GM12878 (cell line): ENCODE measurements around the gene UBAP2. TPM values are rescaled to one million over a fixed set of nuclear protein-coding genes. Genes with fewer than 3 reads are reported as not detected.
"Not testable (repeated sequence)": the region's sequence is repeated elsewhere in the genome, so short reads cannot be mapped to it uniquely, and the experiment has no call there.

Source experiments
- ATAC-seq: fragments of 200-7000 bp; cut with Tn5 transposase; 3 replicates; pipeline ENCODE4 v1.9.1; 2020; ENCODE audit warnings: mild to moderate bottlenecking, moderate library complexity
- BruUV-seq: library from RNA; stranded (reverse); fragments of 400-500 nt; replicated peaks from 2 replicates; lab custom pipeline; 2021; lab: Mats Ljungman, UMichigan
- CTCF ChIA-PET: fragments of 300-600 bp; sonication (Branson Sonifier 250); formaldehyde crosslinking; extraction: SDS; loops from one replicate; lab custom pipeline; 2021; ENCODE audit warnings: inconsistent platforms; lab: Yijun Ruan, JAX
- POLR2A ChIA-PET: fragments of 350-600 bp; formaldehyde crosslinking; extraction: SDS; loops from one replicate; lab custom pipeline; 2021; ENCODE audit warnings: inconsistent platforms; lab: Charles Lee
- RAD21 ChIA-PET: fragments of 300-600 bp; sonication (Branson Sonifier 250); formaldehyde crosslinking; loops from one replicate; lab custom pipeline; 2023; ENCODE audit warnings: antibody characterized with exemption; ENCODE audit not compliant: unreplicated experiment; lab: Charles Lee
- SMC1A ChIA-PET: fragments of 300-600 bp; sonication (Branson Sonifier 250); formaldehyde crosslinking; loops from one replicate; lab custom pipeline; 2023; ENCODE audit not compliant: unreplicated experiment, uncharacterized antibody; lab: Charles Lee
- DNase-seq: peaks from one replicate; pipeline ENCODE4 v3.0.0-alpha.2; 2011; ENCODE audit warnings: low read depth, low spot score
- FAIRE-seq: peaks from 3 replicates; lab custom pipeline; 2011; peaks lifted over from hg19 to GRCh38; lab: Jason Lieb, UNC
- H2AFZ ChIP-seq: 2 replicates; pipeline ENCODE4 v1.6.0; 2011; ENCODE audit warnings: low read depth, low read length, control low read depth; ENCODE audit not compliant: control insufficient read depth
- H3K27ac ChIP-seq: 2 replicates; pipeline ENCODE4 v1.5.1; 2011; ENCODE audit warnings: control low read depth; ENCODE audit not compliant: control insufficient read depth, insufficient read depth
- H3K27me3 ChIP-seq, 2 experiments: replicated peaks in 1 of 2; 2 replicates each; pipeline versions ENCODE4 v1.6.0 to v1.6.1; 2011; ENCODE audit warnings: low read length in 1 of 2; ENCODE audit not compliant: control insufficient read depth in 2 of 2, insufficient read depth in 2 of 2
- H3K36me3 ChIP-seq, 2 experiments: 2 replicates each; pipeline ENCODE4 v1.5.1; 2011; ENCODE audit warnings: low read length in 1 of 2; ENCODE audit not compliant: control insufficient read depth in 2 of 2, insufficient read depth in 2 of 2
- H3K4me1 ChIP-seq: 2 replicates; pipeline ENCODE4 v1.6.1; 2011; ENCODE audit warnings: mild to moderate bottlenecking, low read length, moderate library complexity, mixed read lengths; ENCODE audit not compliant: control insufficient read depth, insufficient read depth
- H3K4me2 ChIP-seq: 2 replicates; pipeline ENCODE4 v1.6.0; 2011; ENCODE audit warnings: control low read depth; ENCODE audit not compliant: control insufficient read depth, insufficient read depth
- H3K4me3 ChIP-seq: fragments of 200-600 bp; sonication (generic); 2 replicates; pipeline ENCODE4 v1.5.1; 2016
- H3K79me2 ChIP-seq: 2 replicates; pipeline ENCODE4 v1.6.0; 2011; ENCODE audit warnings: low read length; ENCODE audit not compliant: control insufficient read depth, insufficient read depth
- H3K9ac ChIP-seq: 2 replicates; pipeline ENCODE4 v1.8.0; 2011; ENCODE audit warnings: low read length, control low read depth, mixed read lengths; ENCODE audit not compliant: control insufficient read depth, insufficient read depth
- H3K9me3 ChIP-seq: replicated peaks from 3 replicates; pipeline ENCODE4 v1.5.1; 2011; ENCODE audit warnings: mild to moderate bottlenecking, low read length; ENCODE audit not compliant: control insufficient read depth, insufficient read depth
- H4K20me1 ChIP-seq: 2 replicates; pipeline ENCODE4 v1.6.0; 2011; ENCODE audit not compliant: control insufficient read depth, insufficient read depth
- HDGF ChIP-seq: fragments of 450-650 bp; IDR thresholded peaks from 2 replicates; pipeline ENCODE4 v1.6.1; 2016; ENCODE audit warnings: antibody characterized with exemption
- NR2C2 ChIP-seq: IDR thresholded peaks from 2 replicates; pipeline ENCODE4 v1.6.1; 2011; ENCODE audit warnings: borderline replicate concordance, low read depth; ENCODE audit not compliant: control insufficient read depth, insufficient read length
- SIX5 ChIP-seq: IDR thresholded peaks from 2 replicates; pipeline ENCODE4 v1.6.1; 2011; ENCODE audit warnings: mild to moderate bottlenecking, low read depth, low read length, moderate library complexity; ENCODE audit not compliant: severe bottlenecking
- ZNF207 ChIP-seq: fragments of 450-650 bp; IDR thresholded peaks from 2 replicates; pipeline ENCODE4 v1.6.1; 2014; ENCODE audit warnings: antibody characterized with exemption, mild to moderate bottlenecking, borderline replicate concordance
- WGBS: methylation state at CpG from one replicate; pipeline ENCODE4 v1.1.6; 2016; ENCODE audit warnings: low lambda C conversion rate; ENCODE audit not compliant: insufficient replicate concordance, insufficient coverage; ENCODE audit errors: missing lambda C conversion rate; 5-methylcytosine and 5-hydroxymethylcytosine counted together
- in situ Hi-C: fragments of 300-500 bp; cut with MboI; formaldehyde crosslinking; loops from 9 replicates; pipeline ENCODE4 v1.14.3; 2018; ENCODE audit warnings: mixed read lengths
- intact Hi-C: fragments of 100-400 bp; cut with micrococcal nuclease; formaldehyde crosslinking; loops from one replicate; pipeline ENCODE4 v1.14.2; 2022; ENCODE audit not compliant: unreplicated experiment
- polyA plus RNA-seq, 11 experiments: library from polyadenylated mRNA; depleted of rRNA in 4 of 11; unstranded in 6 of 11; stranded (reverse) in 5 of 11; fragments of >200 nt; fragmentation: Nextera tagmentation in 4 of 11; fragmentation: Illumina TruSeq in 1 of 11; extraction: Ambion mirVana in 4 of 11; extraction: Trizol in 1 of 11; gene quantifications; 1 replicate in 1 of 11; 2 replicates in 10 of 11; pipeline versions ENCODE4 v1.2.1 to v1.2.3, GENCODE V29; 2011 to 2016; ENCODE audit warnings: inconsistent platforms in 2 of 11, missing spikeins in 2 of 11, low read depth in 1 of 11
- total RNA-seq, 4 experiments: library from RNA; depleted of rRNA in 3 of 4; stranded (reverse); fragments of >200 nt in 3 of 4; fragmentation: Illumina TruSeq in 1 of 4; extraction: Trizol in 1 of 4; gene quantifications; 2 replicates each; pipeline versions ENCODE4 v1.2.1 to v1.2.3, GENCODE V29; 2013 to 2021
- TF ChIP-seq, protein P1 (sequence below): fragments of 450-650 bp; IDR thresholded peaks from 2 replicates; pipeline ENCODE4 v1.6.1; 2017; ENCODE audit warnings: mild to moderate bottlenecking, moderate library complexity
- TF ChIP-seq, protein P2 (sequence below): fragments of 450-650 bp; IDR thresholded peaks from 2 replicates; pipeline ENCODE4 v1.6.1; 2017; ENCODE audit warnings: low read depth, mild to moderate bottlenecking, moderate library complexity

UBAP2 gene
- total and polyA plus RNA-seq, 10 of the 15 experiments (the other 5 are each of a cell fraction or from before 2014, with no cell fraction given), result 8.5 to 48.2 (median 28.1) TPM

DNA sequence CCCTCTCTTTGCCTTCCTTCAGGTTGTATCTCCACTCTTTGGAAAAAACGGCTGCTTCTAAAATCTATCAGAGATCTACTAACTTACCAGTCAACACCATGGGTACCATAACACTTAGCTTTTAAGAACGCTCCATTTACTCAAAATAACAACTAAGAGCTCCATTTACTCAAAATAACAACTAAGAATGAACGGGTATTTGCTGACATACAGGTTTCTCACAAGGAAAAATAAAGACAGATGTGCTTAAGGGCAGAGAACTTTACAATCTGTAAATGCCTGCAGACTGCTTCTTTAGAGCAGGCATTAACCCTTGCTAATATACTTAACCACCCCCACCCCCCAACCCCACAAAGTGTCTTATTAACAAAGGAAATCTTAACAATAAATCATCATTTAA, 2.8 kb downstream of the UBAP2 start (continued):
- TF ChIP-seq, protein P1, sequence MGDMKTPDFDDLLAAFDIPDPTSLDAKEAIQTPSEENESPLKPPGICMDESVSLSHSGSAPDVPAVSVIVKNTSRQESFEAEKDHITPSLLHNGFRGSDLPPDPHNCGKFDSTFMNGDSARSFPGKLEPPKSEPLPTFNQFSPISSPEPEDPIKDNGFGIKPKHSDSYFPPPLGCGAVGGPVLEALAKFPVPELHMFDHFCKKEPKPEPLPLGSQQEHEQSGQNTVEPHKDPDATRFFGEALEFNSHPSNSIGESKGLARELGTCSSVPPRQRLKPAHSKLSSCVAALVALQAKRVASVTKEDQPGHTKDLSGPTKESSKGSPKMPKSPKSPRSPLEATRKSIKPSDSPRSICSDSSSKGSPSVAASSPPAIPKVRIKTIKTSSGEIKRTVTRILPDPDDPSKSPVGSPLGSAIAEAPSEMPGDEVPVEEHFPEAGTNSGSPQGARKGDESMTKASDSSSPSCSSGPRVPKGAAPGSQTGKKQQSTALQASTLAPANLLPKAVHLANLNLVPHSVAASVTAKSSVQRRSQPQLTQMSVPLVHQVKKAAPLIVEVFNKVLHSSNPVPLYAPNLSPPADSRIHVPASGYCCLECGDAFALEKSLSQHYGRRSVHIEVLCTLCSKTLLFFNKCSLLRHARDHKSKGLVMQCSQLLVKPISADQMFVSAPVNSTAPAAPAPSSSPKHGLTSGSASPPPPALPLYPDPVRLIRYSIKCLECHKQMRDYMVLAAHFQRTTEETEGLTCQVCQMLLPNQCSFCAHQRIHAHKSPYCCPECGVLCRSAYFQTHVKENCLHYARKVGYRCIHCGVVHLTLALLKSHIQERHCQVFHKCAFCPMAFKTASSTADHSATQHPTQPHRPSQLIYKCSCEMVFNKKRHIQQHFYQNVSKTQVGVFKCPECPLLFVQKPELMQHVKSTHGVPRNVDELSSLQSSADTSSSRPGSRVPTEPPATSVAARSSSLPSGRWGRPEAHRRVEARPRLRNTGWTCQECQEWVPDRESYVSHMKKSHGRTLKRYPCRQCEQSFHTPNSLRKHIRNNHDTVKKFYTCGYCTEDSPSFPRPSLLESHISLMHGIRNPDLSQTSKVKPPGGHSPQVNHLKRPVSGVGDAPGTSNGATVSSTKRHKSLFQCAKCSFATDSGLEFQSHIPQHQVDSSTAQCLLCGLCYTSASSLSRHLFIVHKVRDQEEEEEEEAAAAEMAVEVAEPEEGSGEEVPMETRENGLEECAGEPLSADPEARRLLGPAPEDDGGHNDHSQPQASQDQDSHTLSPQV, result no peak
- no peak for TF ChIP-seq NR2C2
- TF ChIP-seq HDGF, result no peak
- TF ChIP-seq, protein P2, sequence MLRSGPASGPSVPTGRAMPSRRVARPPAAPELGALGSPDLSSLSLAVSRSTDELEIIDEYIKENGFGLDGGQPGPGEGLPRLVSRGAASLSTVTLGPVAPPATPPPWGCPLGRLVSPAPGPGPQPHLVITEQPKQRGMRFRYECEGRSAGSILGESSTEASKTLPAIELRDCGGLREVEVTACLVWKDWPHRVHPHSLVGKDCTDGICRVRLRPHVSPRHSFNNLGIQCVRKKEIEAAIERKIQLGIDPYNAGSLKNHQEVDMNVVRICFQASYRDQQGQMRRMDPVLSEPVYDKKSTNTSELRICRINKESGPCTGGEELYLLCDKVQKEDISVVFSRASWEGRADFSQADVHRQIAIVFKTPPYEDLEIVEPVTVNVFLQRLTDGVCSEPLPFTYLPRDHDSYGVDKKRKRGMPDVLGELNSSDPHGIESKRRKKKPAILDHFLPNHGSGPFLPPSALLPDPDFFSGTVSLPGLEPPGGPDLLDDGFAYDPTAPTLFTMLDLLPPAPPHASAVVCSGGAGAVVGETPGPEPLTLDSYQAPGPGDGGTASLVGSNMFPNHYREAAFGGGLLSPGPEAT, result no peak
- TF ChIP-seq SIX5, result no peak
- no peak for TF ChIP-seq ZNF207

DNA sequence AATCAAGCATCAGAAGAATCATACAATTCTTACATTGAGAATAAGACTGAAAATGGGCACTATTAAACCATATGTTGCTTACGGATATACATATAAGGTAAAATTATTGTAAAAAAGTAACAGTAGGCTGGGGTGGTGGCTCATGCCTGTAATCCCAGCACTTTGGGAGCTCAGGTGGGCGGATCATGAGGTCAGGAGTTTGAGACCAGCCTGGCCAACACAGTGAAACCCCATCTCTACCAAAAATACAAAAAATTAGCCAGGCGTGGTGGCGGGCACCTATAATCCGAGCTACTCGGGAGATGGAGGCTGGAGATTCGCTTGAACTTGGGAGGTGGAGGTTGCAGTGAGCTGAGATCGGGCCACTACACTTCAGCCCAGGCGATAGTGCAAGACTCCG, 6.6 kb downstream of the UBAP2 start:
- H2AFZ ChIP-seq, H3K4me2 ChIP-seq, FAIRE-seq, H3K4me3 ChIP-seq, H3K9ac ChIP-seq, DNase-seq, H3K4me1 ChIP-seq, H4K20me1 ChIP-seq, ATAC-seq, in situ Hi-C loops, H3K36me3 ChIP-seq, H3K27me3 ChIP-seq, intact Hi-C loops, H3K9me3 ChIP-seq, BruUV-seq, H3K27ac ChIP-seq: not testable (repeated sequence)
- WGBS, result 98% methylated on average over 7 of the region's 10 CpGs
- peaks cover 59% of the 10 kb centered on the region for H3K79me2 ChIP-seq
- ChIA-PET POLR2A (interaction anchor here (1.1 kb wide), 1 partner anchor 137 kb away, joined by 3 read pairs; no protein-coding TSS in a partner anchor), SMC1A (interaction anchor here (0.7 to 1.2 kb wide), 2 partner anchors 9 to 54 kb away, joined by 3 to 4 read pairs; no protein-coding TSS in a partner anchor), CTCF (interaction anchor here (0.6 to 0.7 kb wide), 2 partner anchors 9 to 18 kb away, joined by 3 read pairs; no protein-coding TSS in a partner anchor), RAD21 (interaction anchor here (0.7 kb wide), 1 partner anchor 52 kb away, joined by 3 read pairs; no protein-coding TSS in a partner anchor)

DNA sequence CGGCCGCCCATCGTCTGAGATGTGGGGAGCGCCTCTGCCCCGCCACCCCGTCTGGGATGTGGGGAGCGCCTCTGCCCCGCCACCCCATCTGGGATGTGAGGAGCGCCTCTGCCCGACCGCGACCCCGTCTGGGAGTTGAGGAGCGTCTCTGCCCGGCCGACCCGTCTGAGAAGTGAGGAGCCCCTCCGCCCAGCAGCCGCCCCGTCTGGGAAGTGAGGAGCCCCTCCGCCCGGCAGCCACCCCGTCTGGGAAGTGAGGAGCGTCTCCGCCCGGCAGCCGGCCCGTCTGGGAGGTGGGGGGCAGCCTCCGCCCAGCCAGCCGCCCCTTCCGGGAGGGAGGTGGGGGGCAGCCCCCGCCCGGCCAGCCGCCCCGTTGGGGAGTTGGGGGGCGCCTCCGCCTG, 9.8 kb downstream of the UBAP2 start:
- DNase-seq, H3K4me2 ChIP-seq, FAIRE-seq, ATAC-seq, H3K4me1 ChIP-seq, POLR2A ChIA-PET, H3K4me3 ChIP-seq, H3K27me3 ChIP-seq, H3K9me3 ChIP-seq, CTCF ChIA-PET, RAD21 ChIA-PET, SMC1A ChIA-PET, H2AFZ ChIP-seq, H4K20me1 ChIP-seq, H3K9ac ChIP-seq, in situ Hi-C loops, intact Hi-C loops, H3K36me3 ChIP-seq, H3K27ac ChIP-seq, BruUV-seq: not testable (repeated sequence)
- no CpG with 5 or more reads among the region's 37 CpGs for WGBS
- peaks cover 51% of the 10 kb centered on the region for H3K79me2 ChIP-seq
